ENCODE measurements around the gene SYTL4.

DNA sequence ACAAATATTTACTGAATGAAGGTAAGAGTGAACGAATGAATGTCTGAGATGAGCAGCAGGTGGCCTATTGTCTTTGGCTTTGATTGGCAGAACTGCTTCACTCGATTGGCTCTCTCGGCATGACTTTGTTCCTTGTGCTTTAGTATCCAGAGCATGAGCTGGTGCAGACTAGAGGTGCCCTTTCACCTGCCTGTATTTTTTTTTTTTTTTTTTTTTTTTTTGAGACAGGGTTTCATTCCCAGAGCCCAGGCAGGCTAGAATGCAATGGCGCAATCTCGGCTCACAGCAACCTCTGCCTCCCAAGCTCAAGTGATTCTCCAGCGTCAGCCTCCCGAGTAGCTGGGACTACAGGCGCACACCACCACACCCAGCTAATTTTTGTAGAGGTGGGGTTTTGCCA is 49.0 kb downstream of the SYTL4 start:
- TF ChIP-seq, protein P1, sequence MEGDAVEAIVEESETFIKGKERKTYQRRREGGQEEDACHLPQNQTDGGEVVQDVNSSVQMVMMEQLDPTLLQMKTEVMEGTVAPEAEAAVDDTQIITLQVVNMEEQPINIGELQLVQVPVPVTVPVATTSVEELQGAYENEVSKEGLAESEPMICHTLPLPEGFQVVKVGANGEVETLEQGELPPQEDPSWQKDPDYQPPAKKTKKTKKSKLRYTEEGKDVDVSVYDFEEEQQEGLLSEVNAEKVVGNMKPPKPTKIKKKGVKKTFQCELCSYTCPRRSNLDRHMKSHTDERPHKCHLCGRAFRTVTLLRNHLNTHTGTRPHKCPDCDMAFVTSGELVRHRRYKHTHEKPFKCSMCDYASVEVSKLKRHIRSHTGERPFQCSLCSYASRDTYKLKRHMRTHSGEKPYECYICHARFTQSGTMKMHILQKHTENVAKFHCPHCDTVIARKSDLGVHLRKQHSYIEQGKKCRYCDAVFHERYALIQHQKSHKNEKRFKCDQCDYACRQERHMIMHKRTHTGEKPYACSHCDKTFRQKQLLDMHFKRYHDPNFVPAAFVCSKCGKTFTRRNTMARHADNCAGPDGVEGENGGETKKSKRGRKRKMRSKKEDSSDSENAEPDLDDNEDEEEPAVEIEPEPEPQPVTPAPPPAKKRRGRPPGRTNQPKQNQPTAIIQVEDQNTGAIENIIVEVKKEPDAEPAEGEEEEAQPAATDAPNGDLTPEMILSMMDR (IDR thresholded peaks at IDR 0.05) = no peak
- TF ChIP-seq POLR2A (IDR thresholded peaks at IDR 0.05) = no peak
